ENCODE data around the gene ARSB.

- TF ChIP-seq, protein P1, sequence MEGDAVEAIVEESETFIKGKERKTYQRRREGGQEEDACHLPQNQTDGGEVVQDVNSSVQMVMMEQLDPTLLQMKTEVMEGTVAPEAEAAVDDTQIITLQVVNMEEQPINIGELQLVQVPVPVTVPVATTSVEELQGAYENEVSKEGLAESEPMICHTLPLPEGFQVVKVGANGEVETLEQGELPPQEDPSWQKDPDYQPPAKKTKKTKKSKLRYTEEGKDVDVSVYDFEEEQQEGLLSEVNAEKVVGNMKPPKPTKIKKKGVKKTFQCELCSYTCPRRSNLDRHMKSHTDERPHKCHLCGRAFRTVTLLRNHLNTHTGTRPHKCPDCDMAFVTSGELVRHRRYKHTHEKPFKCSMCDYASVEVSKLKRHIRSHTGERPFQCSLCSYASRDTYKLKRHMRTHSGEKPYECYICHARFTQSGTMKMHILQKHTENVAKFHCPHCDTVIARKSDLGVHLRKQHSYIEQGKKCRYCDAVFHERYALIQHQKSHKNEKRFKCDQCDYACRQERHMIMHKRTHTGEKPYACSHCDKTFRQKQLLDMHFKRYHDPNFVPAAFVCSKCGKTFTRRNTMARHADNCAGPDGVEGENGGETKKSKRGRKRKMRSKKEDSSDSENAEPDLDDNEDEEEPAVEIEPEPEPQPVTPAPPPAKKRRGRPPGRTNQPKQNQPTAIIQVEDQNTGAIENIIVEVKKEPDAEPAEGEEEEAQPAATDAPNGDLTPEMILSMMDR (IDR thresholded peaks at IDR 0.05): no peak
- TF ChIP-seq POLR2A (IDR thresholded peaks at IDR 0.05): no peak
Observed at GRCh38 chr5:78779771-78780616, 205.1 kb downstream of the ARSB start.
